Sigmoid colon (tissue), 7 donors: ENCODE results near the gene EVI2B. TPM values are rescaled to one million over a fixed set of nuclear protein-coding genes. Genes with fewer than 3 reads are reported as not detected.
"Not testable (repeated sequence)": the region's sequence is repeated elsewhere in the genome, so short reads cannot be mapped to it uniquely, and the experiment has no call there.

ENCODE experiments used
- DNase-seq: peaks from one replicate; pipeline ENCODE4 v3.0.0-alpha.2; 2019
- H3K27ac ChIP-seq, 4 donors: fragments of 200-600 bp; sonication (generic); one replicate each; pipeline ENCODE4 v1.5.1; 2016 to 2019; ENCODE audit warnings: mild to moderate bottlenecking in 1 of 4
- H3K27me3 ChIP-seq, 3 donors: fragments of 200-600 bp; sonication (generic); one replicate each; pipeline ENCODE4 v1.5.1; 2019; ENCODE audit warnings: mild to moderate bottlenecking in 1 of 3
- H3K36me3 ChIP-seq, 4 donors: fragments of 200-600 bp; sonication (generic); one replicate each; pipeline ENCODE4 v1.5.1; 2016 to 2019
- H3K4me1 ChIP-seq, 4 donors: fragments of 200-600 bp; sonication (generic); one replicate each; pipeline ENCODE4 v1.5.1; 2017 to 2019
- H3K4me3 ChIP-seq, 4 donors: fragments of 200-600 bp; sonication (generic); one replicate each; pipeline ENCODE4 v1.5.1; 2017 to 2019; ENCODE audit warnings: mild to moderate bottlenecking in 2 of 4, moderate library complexity in 1 of 4
- H3K9me3 ChIP-seq, 4 donors: fragments of 200-600 bp in 3 of 4; sonication (generic) in 3 of 4; one replicate each; pipeline versions ENCODE4 v1.5.1 to v1.6.1; 2013 to 2019
- EP300 ChIP-seq, 4 donors: sonication (generic); formaldehyde crosslinking; IDR thresholded peaks; one replicate each; pipeline ENCODE4 v1.6.1; 2017; ENCODE audit warnings: antibody characterized with exemption in 4 of 4
- POLR2A ChIP-seq, 2 donors: fragments of 450-650 bp; IDR thresholded peaks; one replicate each; pipeline ENCODE4 v1.6.1; 2016; ENCODE audit warnings: antibody characterized with exemption in 2 of 2, mild to moderate bottlenecking in 2 of 2, moderate library complexity in 2 of 2
- POLR2AphosphoS5 ChIP-seq, 4 donors: sonication (generic); formaldehyde crosslinking; IDR thresholded peaks; one replicate each; pipeline ENCODE4 v1.6.1; 2017; ENCODE audit warnings: antibody characterized with exemption in 4 of 4
- WGBS, 2 donors: extraction: QIAGEN DNeasy Blood & Tissue Kit; methylation state at CpG; one replicate each; pipeline ENCODE4 v1.1.7; 2013; 5-methylcytosine and 5-hydroxymethylcytosine counted together
- intact Hi-C: fragments of 100-400 bp; cut with DNase I; formaldehyde crosslinking; loops from one replicate; pipeline ENCODE4 v1.15.1; 2023
- polyA plus RNA-seq, 3 donors: library from polyadenylated mRNA; stranded (reverse); fragments of 200-250 nt; gene quantifications; one replicate each; pipeline ENCODE4 v1.2.3, GENCODE V29; 2013
- total RNA-seq, 4 donors: library from RNA; depleted of rRNA; stranded (reverse); fragments of >200 nt; gene quantifications; one replicate each; pipeline ENCODE4 v1.1.0, GENCODE V29; 2016
- TF ChIP-seq, protein P1 (sequence below), 4 experiments: fragments of 450-650 bp in 3 of 4; fragments of 200-600 bp in 1 of 4; IDR thresholded peaks; one replicate each; pipeline ENCODE4 v1.5.1; 2016 to 2019; ENCODE audit warnings: antibody characterized with exemption in 4 of 4, mild to moderate bottlenecking in 3 of 4, moderate library complexity in 2 of 4
- donor health status: healthy with polysubstance abuse.
- donor health status: Bipolar disorder and iron deficiency.
- donor health status: healthy.

EVI2B gene
- total and polyA plus RNA-seq, 7 donors = 6.9 to 30.8 (median 15.5) TPM

DNA sequence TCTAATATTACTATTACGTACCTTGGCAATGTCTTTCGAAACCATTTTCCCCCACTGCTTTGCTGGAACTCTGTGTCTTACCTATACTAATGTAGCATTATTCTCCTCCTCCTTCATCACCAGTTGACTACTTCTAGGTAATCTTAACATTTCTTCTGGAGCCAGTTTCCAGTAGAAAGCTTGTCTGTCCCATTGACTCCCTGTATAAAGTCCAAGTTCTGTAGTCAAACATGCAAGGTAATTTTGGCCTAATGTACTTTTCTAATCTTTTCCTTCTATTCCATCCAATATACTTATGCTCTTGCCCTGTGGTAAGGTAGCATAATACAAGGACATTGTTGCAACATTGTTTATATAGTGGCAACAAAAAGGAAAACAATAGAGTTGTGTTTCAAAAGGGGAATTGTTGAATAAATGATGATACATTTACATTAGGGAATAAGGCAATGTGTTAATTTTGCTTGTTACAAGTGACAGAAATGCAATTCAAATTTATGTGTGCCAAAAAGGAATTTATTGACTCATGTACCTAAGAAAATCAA, 44.7 kb downstream of the EVI2B start:
- peaks cover 0 to 32% (median 17%) of the 10 kb centered on the region in 4 donors for H3K4me1 ChIP-seq
- H3K9me3 ChIP-seq = no peaks in the 10 kb centered on the region
- H3K4me3 ChIP-seq = no peak overlapping the region
- intact Hi-C loops = no loop called here
- 97 to 99% methylated on average over 2 of the region's 2 CpGs for WGBS, 2 donors
- peaks cover 0 to 25% (median 0%) of the 10 kb centered on the region in 4 donors for H3K36me3 ChIP-seq
- TF ChIP-seq EP300 (IDR thresholded peaks at IDR 0.05) (no peak), POLR2A (IDR thresholded peaks at IDR 0.05) (no peak), POLR2AphosphoS5 (IDR thresholded peaks at IDR 0.05) (no peak)
- TF ChIP-seq, protein P1, sequence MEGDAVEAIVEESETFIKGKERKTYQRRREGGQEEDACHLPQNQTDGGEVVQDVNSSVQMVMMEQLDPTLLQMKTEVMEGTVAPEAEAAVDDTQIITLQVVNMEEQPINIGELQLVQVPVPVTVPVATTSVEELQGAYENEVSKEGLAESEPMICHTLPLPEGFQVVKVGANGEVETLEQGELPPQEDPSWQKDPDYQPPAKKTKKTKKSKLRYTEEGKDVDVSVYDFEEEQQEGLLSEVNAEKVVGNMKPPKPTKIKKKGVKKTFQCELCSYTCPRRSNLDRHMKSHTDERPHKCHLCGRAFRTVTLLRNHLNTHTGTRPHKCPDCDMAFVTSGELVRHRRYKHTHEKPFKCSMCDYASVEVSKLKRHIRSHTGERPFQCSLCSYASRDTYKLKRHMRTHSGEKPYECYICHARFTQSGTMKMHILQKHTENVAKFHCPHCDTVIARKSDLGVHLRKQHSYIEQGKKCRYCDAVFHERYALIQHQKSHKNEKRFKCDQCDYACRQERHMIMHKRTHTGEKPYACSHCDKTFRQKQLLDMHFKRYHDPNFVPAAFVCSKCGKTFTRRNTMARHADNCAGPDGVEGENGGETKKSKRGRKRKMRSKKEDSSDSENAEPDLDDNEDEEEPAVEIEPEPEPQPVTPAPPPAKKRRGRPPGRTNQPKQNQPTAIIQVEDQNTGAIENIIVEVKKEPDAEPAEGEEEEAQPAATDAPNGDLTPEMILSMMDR (IDR thresholded peaks at IDR 0.05) = no peak
- no peak for DNase-seq
- no peaks in the 10 kb centered on the region for H3K27me3 ChIP-seq
- peak overlapping the region in 2 of 4 donors; percentile 24 to 49 for H3K27ac ChIP-seq

DNA sequence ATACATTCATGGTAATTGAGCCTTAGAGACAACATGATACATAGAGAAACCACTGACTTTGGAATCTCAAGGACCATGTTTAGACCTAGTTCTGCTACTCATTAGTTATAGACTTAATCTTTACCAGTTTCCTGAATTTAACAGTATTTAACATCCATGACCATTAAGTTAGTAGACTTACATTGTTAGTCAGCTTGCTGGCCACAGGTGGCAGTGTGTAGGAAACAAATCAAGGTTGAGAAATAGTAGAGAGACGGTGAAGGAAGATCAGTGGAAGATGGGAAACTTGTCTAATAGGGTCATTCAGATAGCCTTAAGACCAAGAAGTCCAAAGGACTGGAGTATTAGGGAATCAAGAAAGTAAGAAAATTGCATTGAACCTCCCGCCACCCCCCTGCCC, 47.8 kb downstream of the EVI2B start:
- Histone ChIP-seq H3K4me1 (peaks cover 0 to 20% (median 11%) of the 10 kb centered on the region in 4 donors), H3K27ac (no peak overlapping the region), H3K9me3 (no peaks in the 10 kb centered on the region), H3K4me3 (no peak overlapping the region), H3K27me3 (no peaks in the 10 kb centered on the region), H3K36me3 (peaks cover 0 to 38% (median 4%) of the 10 kb centered on the region in 4 donors)
- intact Hi-C loops = no loop called here
- TF ChIP-seq POLR2AphosphoS5 (IDR thresholded peaks at IDR 0.05) (no peak), EP300 (IDR thresholded peaks at IDR 0.05) (no peak), POLR2A (IDR thresholded peaks at IDR 0.05) (no peak)
- TF ChIP-seq, protein P1 (IDR thresholded peaks at IDR 0.05) = no peak
- no peak for DNase-seq
- WGBS, 2 donors = 83 to 90% methylated on average over 2 of the region's 2 CpGs

DNA sequence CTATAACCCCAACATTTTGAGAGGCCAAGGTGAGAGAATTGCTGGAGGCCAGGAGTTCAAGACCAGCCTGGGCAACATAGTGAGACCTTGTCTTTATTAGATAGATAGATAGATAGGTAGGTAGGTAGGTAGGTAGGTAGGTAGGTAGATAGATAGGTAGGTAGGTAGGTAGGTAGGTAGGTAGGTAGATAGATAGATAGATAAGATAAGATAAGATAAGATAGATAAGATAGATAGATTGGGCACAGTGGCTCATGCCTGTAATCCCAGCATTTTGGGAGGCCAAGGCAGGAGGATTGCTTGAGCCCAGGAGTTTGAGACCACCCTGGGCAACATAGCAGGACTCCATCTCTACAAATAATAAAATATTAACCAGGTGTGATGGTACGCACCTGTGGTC, 50.9 kb downstream of the EVI2B start:
- H3K4me3 ChIP-seq, H3K27me3 ChIP-seq, H3K9me3 ChIP-seq, H3K4me1 ChIP-seq, intact Hi-C loops, H3K27ac ChIP-seq, DNase-seq: not testable (repeated sequence)
- H3K36me3 ChIP-seq = peaks cover 0 to 52% (median 9%) of the 10 kb centered on the region in 4 donors
- 98% methylated on average over 1 of the region's 1 CpG for WGBS, 2 donors

DNA sequence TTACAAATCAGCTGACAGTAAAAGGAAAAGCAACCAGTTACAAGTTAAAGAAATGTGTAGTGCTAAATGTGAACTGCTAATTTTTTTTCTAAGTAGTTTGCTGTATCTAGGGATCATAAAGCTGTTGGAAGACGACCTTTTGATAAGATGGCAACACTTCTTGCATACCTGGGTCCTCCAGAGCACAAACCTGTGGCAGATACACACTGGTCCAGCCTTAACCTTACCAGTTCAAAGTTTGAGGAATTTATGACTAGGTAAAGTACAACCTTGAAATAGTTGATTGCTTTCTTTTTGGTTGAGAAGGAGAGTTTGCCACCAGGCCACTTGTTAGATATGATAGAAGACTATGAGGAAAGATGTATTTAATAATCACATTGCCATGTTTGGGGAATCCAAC, 52.3 kb downstream of the EVI2B start:
- intact Hi-C loops = no loop called here
- no peaks in the 10 kb centered on the region for H3K4me1 ChIP-seq
- H3K36me3 ChIP-seq = peaks cover 0 to 52% (median 9%) of the 10 kb centered on the region in 4 donors
- TF ChIP-seq POLR2A (IDR thresholded peaks at IDR 0.05) = no peak
- no peak for TF ChIP-seq EP300 (IDR thresholded peaks at IDR 0.05)
- TF ChIP-seq POLR2AphosphoS5 (IDR thresholded peaks at IDR 0.05) = no peak
- TF ChIP-seq, protein P1 (IDR thresholded peaks at IDR 0.05) = no peak
- no peaks in the 10 kb centered on the region for H3K9me3 ChIP-seq
- no peak for DNase-seq
- no peak overlapping the region for H3K4me3 ChIP-seq
- H3K27me3 ChIP-seq = no peaks in the 10 kb centered on the region
- H3K27ac ChIP-seq = no peak overlapping the region
- WGBS, 2 donors = 26 to 62% methylated on average over 1 of the region's 1 CpG

DNA sequence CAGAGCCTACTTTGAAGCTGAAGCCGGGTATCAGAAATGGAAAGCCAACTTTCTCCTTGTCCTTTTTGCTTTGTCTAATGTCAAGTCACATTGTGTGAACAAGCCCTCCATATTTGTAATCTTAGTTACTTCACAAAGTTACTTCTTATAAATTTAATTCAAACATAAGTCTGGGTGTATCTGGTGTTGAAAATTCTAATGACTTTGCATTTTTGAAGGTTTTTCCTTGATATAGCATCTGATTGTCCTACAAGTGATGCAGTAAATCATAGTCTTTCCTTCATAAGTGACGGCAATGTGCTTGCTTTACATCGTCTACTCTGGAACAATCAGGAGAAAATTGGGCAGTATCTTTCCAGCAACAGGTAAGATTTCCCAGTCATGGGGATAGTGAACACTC, 53.7 kb downstream of the EVI2B start:
- TF ChIP-seq POLR2A (IDR thresholded peaks at IDR 0.05) (no peak), EP300 (IDR thresholded peaks at IDR 0.05) (no peak), POLR2AphosphoS5 (IDR thresholded peaks at IDR 0.05) (no peak)
- TF ChIP-seq, protein P1 (IDR thresholded peaks at IDR 0.05) = no peak
- 96% methylated on average over 3 of the region's 3 CpGs for WGBS, 2 donors
- H3K27me3 ChIP-seq = no peaks in the 10 kb centered on the region
- H3K27ac ChIP-seq = no peak overlapping the region
- H3K9me3 ChIP-seq = no peaks in the 10 kb centered on the region
- peaks cover 0 to 40% (median 9%) of the 10 kb centered on the region in 4 donors for H3K36me3 ChIP-seq
- intact Hi-C loops = no loop called here
- DNase-seq = no peak
- no peak overlapping the region for H3K4me3 ChIP-seq
- H3K4me1 ChIP-seq = no peaks in the 10 kb centered on the region
